Measurements from ENCODE around the gene FAM24B.
"Not testable (repeated sequence)": the region's sequence is repeated elsewhere in the genome, so short reads cannot be mapped to it uniquely, and the experiment has no call there.

FAM24B gene

DNA sequence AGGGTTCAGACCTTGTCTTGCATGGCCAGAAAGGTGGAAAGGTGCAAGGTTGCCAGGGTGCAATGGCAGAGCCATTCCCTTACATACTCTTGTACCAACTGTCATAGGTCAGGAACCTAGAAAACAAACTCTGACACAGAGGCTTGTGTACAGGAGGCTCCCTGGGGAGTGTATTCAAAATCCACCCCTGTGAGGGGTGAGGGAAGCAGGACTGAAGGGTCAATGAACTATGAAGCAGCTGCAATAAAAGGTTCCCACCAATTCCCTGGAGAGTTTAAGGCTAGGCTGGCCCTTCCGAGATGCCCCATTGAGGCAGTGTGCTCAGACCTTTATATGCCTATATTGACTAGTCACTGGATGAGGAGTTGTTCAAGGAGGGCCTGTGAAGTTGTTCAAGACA is 19.9 kb downstream of the FAM24B start:
- no peak for DNase-seq (ENCODE audit: low read depth in 2 of 2)

DNA sequence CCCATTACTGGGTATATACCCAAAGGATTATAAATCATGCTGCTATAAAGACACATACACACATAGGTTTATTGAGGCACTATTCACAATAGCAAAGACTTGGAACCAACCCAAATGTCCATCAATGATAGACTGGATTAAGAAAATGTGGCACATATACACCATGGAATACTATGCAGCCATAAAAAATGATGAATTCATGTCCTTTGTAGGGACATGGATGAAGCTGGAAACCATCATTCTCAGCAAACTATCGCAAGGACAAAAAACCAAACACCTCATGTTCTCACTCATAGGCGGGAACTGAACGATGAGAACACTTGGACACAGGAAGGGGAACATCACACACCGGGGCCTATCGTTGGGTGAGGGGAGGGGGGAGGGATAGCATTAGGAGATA is 21.3 kb downstream of the FAM24B start:
- not testable (repeated sequence) for DNase-seq (ENCODE audit: low read depth in 2 of 2)

DNA sequence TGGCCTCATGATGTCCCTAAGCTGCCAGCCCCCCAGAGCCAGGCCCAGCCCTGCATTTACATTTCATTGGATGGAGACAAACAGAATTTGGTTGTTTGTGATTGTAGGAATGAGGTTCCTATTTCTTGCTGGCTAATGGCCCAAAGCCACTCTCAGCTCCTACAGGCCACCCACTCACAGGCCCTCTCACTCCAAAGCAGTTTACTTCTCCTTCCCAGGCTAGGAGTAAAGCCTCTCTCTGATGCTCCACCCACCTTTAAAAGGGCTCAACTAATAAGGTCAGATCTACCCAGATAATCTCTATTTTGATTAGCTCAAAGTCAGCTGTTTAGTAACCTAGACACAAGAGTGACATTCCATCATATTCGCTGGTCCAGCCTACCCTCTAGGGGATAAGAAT is 22.5 kb downstream of the FAM24B start:
- no peak for DNase-seq (ENCODE audit: low read depth in 2 of 2)

DNA sequence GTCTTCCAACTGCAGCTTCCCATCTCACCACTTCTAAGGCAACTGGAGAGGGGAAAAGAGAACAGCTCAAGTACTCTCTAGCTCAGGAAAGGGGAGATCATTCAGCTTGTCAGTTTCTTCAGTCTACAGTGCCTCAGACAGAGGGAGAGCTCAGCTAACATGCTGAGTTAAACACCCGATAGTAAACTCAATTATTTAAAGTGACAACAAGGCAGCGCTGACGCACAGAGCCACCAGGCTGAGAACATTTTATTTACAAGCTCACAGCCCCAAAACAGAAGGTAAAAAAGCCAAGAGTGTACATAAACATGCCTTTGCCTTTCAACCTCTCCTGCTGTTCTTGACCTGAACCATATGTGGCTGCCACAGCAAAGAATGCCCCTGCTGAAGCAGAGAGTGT is 23.6 kb downstream of the FAM24B start:
- no peak for DNase-seq (ENCODE audit: low read depth in 2 of 2)

DNA sequence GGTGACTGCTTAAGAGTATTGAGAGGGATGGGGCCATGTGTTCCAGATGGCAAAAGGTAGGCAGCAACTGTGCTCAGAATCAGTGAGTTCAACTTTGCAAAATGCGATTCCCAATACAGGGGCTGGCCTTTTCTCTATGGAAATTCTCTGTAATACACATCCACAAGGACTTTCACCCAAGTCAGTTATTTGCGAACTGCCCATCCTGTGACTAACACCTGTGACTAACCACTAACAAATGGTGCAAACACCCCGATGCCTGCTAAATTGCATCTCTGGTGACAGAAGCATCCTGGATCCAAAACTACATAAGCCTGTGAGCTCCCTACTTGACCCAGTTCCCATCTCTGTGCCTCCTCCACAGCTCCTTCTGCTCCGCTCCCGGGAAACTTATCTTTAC is 24.7 kb downstream of the FAM24B start:
- no peak for DNase-seq (ENCODE audit: low read depth in 2 of 2)

DNA sequence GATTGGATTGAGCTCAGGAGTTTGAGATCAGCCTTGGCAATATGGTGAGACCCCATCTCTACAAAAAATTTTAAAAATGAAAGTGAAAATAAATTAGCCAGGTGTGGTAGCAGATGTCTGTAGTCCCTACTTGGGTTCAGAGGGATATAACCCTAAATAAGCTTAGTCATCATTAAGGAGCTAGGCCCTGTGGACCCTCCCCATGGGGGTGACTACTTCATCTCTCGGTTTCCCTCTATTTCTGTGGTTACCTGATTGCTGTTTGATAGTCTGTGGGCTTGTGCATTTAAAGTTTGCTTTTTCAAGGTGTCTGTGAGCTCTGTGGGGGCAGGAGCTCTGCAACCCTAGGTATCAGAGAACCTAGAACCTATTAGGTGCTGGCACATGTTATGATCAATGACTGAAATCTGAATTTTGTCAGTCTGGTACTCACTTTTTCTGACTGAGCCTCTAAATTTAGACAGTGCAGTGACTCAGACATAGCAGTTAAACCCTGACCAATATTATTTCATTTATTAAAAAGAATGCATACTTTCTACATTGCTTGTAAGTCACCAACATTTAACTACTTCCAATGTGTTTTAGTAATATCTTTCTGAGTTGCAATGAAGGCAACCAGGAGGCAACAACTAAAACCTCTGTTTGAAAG is 25.6 kb downstream of the FAM24B start:
- DNase-seq (ENCODE audit: low read depth in 2 of 2): no peak

DNA sequence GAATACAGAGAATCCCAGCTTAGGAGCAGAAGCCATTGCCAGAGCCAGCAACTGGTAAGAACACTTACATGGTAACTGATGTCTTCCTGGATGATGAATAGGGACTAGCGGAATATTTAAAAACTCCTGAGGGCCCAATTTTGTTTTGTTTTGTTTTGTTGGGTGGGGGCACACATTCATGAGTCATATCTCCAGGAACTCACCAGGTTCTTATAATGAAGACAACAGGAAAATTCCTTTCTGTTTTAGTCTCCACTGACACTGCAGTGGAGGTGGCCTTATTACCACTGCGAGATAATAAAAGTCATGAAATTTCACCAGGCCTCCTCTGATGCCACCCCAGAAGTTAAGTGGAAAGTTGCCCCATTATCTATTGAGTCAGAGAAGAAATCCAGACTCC is 27.1 kb downstream of the FAM24B start:
- no peak for DNase-seq (ENCODE audit: low read depth in 2 of 2)

DNA sequence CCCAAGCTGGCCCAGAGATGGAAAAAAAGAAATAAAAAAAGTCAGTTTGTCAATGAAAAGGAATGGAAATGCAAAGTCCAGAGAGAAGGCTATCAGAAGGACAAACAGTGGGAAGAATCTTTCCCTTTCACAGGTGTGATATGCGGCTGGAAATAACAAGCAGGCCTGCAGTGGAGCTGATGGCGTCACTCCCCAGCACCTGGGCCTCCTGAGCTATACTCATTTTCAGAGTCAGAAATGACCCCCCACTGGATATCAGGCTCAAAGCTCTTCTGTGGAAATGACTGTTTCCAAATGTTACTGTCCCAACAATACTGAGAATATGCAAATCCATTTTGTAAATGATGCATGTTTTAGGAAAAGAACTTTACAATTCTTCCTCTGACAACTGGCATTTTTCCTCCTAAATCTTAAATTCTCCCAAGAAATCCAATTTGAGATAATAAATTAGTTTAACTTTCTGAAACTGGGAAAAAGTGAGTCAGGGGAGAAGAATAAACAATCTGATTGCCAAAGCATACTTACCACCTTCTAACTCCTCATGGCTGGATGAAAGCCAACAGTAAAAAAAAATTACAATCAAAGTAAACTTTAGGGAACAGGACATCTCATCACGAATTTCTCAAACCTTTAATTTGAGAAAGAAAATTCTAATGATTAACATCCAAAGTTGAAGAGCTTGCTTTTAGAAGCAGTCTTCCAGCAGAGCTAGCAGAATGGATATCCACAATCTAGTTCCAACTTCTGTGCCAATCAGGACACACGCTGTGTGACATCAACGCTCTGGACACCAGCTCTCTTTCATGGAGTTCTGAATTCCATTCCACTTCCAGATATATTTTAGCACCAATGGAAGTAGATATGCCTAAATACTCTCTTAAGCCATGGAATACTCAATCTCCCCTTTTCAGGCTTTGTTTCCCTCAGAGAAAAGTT is 28.4 kb downstream of the FAM24B start:
- DNase-seq (ENCODE audit: low read depth in 2 of 2): no peak

DNA sequence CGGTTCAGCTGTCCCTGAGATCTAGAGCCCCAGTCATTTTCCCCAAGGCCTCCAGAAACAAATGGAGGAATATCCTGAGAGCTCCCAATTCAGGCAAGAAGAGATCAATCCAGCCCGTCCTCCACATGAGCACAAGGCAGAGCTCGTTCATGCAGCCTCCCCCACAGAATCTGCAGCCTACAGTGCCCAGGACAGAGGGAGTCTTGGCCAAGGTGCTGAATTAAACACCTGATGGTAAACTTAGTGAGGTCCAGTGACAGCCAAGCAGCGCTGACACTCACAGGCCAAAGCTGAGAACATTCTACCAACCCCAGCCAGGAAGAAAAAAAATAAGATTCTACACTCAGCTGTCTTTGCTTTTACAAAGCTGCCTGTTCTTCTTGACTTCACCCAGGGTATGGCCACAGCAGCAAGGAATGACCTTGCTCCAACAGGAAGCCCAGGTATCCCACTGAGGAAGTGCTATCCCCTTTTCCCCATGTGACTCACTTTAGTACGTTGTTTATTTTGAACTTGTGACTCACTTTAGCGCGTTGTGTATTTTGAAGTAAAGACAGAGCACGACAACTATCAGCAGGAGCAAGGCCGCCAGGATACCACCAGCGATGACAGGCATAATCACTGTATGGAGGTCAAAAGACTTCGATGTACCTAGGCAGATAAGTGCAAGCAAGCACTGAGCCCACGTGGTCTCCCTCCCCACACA is 29.3 kb downstream of the FAM24B start:
- no peak for DNase-seq (ENCODE audit: low read depth in 2 of 2)

DNA sequence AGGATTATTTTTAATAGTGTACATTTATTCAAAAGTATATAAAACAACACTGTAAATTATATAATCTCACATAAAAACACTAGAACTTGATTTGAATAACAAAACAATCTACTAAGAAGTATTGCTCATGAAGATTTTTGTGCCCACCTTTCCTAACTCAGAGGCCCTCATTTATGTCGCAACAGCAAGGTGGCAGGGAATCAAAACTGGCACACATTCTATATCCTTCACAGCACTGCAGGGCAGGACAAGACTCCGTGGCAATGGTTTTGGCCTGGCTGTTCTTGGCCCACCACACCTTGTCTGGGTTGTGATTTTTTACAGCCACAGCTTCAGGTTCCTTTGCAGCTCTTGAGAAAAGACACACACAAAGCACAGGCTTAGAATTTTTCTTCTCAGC is 30.3 kb downstream of the FAM24B start:
- no peak for DNase-seq (ENCODE audit: low read depth in 2 of 2)

DNA sequence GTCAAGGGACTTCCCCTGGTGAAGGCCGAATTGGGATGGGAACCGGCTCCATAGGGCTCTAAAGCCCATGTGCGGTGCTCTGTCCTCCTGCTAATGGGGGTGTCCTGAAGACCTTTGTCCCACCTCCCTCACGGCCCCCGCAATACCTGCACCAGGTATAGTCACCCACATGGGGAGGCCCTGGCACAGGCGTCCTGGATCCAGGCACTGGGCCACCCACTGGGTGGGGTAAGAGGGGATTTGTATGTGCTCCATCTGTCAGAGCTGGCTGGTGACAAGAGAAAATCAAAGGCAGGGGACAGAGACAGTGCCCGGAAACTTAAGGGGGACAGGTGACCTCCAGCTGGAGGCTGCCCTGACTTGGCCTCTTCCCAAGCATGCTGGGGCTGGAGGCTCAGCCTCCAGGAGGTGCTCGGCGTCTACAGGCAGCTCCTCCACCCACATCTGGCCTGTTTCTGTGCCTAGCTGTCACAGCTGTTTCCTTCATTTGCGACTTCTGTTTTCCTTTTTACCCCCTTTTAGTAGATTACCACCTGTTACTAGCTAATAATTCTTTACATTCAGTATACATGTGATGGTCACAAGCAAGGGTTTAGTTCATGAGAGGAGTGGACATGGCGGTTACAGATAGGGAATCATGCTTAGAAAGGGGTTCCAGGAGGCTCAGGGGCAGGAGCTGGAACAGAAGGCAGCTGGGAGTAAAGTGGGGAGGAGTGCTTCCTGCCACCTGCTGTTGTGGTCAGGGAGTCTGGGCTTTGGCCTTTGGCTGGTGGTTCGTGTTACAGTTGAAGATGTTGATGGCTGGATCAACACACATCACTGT is 31.4 kb downstream of the FAM24B start:
- DNase-seq (ENCODE audit: low read depth in 2 of 2): no peak

DNA sequence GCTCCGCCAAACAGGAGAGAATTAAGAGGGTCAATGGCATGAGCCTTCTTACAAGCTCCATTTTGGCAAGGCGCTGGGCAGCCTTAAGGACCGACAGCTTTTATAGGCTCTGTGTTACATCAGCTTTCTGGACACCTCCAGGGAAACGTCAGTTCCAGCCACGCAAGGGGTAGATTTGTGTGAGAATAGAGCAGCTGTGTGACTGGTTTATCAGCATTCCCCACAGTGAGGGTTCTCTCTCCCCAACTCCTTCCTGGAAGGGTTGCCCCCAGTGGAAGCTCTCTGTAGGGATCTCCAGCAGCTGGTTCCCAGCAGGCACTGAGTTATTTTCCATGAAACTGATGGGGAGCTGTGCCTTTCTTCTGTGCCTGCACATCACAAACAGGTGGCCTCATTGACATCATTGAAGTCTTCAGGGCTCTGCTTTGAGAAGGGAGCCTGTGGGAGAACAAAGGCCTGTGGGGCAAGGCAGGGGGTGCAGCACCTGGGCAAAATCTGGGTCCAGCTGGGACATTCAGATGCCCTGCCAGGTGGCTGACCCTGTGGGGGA is 33.5 kb downstream of the FAM24B start, which contains the start of gene CUZD1:
CUZD1 (minus strand) TSS at position 75 of the 550 bp plus-strand sequence; CDS start at position 61, 14 bp downstream.
- DNase-seq (ENCODE audit: low read depth in 2 of 2): no peak

DNA sequence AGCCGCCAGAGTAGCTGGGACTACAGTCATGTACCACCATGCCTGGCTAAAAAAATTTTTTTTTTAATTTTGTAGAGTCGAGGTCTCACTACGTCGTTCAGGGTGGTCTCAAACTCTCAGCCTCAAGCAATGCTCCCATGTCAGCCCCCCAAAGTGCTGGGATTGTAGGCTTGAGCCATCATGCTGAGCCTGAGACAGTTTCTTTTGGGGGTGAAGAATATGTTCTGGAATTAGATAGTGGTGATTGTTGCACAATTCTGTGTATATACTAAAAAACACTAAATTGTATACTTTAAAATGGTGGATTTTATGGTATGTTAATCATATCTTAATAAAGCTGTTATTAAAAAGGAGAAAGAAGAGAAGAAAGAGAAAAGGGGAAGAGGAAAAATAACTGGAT is 35.2 kb downstream of the FAM24B start:
- no peak for DNase-seq (ENCODE audit: low read depth in 2 of 2)

DNA sequence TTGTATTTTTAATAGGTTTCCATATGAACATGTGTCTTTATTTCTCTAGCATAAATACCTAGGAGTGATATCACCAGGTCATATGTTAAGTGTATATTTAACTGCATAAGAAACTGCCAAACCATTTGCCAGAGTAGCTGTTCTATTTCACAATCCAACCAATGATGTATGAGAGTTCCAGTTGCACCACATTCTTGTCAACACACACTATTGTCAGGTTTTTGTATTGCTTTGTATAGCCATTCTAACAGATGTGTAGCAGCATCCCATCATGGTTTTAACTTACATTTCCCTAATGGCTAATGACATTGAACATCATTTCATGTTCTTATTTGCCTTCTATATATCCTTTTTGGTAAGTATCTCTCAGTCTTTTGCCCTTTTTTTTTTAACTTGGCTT is 37.8 kb downstream of the FAM24B start:
- no peak for DNase-seq (ENCODE audit: low read depth in 2 of 2)

DNA sequence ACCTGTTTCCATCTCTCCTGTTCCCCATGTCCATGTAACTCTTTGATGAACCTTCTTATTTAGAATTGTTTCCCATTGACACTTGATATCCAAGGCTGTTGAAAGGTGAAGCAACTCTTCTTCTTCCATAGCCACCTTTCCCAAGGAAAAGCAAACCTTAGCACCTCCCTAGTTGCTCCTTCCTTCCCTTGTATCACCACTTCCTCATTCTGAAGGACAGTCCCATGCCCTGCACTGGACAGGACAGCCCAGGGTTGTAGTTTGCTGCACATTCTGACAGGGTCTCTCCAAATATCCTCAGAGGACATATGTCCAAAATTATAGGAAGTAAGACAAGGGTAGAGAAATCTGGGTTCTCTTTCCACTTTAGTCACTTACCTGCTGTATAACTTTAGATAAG is 39.9 kb downstream of the FAM24B start:
- no peak for DNase-seq (ENCODE audit: low read depth in 2 of 2)

DNA sequence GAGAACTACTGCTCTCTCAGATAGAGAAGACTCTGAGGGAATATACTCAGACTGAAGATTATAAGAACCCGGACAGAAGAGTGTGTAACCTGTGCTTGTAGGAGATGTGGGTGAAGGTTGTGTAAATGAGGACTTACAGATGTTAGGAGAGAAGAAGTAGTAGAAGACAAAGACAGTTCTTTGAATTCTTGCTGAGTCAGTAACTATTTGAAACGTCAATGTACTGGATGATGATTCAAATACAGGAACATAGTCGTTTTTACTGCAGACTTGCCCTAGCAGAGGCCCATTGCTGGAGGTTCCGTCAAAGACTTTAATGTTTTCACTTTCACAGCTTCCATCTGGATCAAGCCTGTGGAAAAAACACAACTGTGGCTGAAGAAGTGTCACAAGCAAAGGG is 40.5 kb downstream of the FAM24B start:
- no peak for DNase-seq (ENCODE audit: low read depth in 2 of 2)

DNA sequence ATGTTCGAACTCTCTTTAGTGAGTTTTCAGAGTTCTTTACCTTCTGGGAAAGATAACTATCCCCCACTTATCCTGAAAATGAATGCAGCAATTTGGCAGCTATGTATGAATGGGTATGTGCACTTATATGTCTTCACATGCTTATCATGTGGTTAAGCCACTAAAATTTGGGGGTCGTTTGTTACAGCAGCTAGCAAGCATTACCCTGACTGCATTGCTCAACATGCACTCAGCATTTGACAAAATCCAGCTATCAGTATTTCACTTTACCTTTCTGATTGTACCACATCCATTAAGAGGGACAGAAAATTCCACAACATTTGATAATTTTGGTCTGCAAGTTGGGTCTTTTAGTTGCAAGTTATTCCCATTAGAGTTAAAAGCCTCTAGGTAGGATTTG is 43.5 kb downstream of the FAM24B start:
- DNase-seq (ENCODE audit: low read depth in 2 of 2): no peak

DNA sequence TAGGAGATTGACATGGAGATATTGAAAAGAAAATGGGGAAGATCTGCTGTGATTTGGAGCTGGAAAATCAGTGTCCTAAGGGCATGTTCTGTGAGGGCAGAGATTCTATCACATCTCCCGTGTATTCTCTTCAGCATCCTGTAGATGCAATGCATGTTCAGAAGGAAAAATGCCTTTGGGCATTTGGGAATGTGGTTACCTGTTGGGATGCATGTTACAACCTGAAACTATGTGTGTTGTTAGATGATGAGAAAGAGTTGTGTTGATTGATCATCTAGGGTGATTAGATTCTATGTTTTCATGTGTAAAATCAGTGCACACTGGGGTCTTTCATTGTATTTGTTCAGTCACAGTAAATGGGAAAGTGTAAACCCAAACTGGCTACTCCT is 48.4 kb downstream of the FAM24B start:
- no peak for DNase-seq (ENCODE audit: low read depth in 2 of 2)

DNA sequence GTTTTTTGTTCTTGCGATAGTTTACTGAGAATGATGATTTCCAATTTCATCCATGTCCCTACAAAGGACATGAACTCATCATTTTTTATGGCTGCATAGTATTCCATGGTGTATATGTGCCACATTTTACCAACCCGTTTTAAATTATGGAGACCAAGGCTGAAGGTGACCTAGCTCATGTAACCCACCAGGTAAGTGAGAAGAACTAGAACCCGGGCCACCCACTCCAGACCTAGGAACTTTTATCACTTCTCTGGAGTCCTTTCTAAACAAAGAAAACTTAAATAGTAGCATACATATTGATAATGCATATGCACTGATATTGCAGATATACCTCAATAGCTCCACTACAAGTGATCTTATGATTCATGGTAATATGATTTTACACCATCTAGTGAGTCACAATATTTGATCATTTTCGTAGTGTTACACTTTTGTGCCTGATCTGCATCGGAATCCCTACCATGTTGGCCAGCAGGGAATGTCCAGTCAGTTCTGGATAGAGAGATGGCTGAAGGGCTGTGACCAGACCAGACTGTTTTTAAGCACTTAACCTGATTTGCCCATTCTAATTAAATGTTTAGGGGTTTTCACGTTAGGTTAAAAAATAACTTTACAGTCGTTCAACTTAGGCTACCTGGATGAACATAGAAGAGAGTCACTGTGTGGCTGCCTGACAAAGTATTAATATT is 49.0 kb downstream of the FAM24B start:
- DNase-seq (ENCODE audit: low read depth in 2 of 2): no peak

DNA sequence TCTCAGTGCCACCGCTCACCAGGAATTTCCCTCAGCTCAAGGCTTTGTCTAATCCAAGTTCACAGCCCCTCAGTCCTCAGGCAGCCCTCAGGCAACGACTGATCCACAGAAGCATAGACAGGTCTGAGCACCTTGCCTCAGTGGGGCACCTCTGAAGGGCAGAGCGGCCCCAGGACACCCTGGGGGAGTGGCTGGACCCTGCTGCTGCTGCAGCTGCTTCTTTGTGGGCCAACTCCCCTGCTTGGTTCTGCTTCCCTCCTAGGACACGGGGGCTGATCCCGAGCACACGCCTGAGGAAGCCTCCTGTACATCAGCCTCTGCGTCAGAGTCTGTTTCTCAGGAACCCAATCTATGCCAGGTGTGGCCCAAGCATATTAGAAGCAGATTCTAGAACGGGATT is 49.9 kb downstream of the FAM24B start:
- DNase-seq (ENCODE audit: low read depth in 2 of 2): no peak

DNA sequence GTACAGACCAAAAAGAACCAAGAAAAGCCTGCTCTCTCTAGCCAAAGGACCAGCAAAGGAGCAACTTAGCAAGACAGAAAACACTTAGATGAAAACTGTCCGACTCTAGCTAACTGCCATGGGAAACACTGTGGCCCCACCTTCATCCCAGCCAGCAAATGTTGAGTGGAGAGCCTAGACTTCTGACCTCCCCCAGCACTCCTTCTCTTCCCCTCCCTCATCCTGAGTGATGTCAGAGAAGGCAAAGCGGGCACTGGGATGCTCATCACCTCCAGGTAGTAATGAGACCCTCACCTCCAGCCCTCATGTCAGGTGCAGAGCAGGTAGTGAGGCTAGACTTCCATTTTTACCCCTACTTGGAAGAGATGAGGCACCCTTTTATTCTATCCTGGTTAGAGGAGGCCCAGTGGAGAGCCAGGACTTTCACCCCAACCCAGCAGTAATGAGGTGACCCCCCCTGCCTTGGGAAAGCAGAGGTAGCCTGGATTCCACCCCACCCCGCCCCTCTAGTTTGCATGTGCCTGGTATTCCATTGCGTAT is 50.6 kb downstream of the FAM24B start:
- DNase-seq (ENCODE audit: low read depth in 2 of 2): no peak

All from stimulated activated CD8-positive, alpha-beta memory T cell treated with anti-CD3 and anti-CD28 coated beads, Interleukin-7, amount 100 ng/mL, for 4 hours (primary cell).